HepG2 (cell line): Measurements from ENCODE around the gene FAM25A. TPM values are rescaled to one million over a fixed set of nuclear protein-coding genes. Genes with fewer than 3 reads are reported as not detected.
A peak's percentile ranks its signal among the peaks of the same experiment; 100 is the strongest.

ENCODE experiments used
- ATAC-seq: fragments of 200-7000 bp; cut with Tn5 transposase; 3 replicates; pipeline ENCODE4 v1.9.1; 2020; ENCODE audit warnings: mild to moderate bottlenecking, moderate library complexity
- BruUV-seq: library from RNA; stranded (reverse); fragments of 400-500 nt; replicated peaks from 2 replicates; lab custom pipeline; 2021; lab: Mats Ljungman, UMichigan
- CTCF ChIA-PET: fragments of 300-600 bp; formaldehyde crosslinking; extraction: SDS; loops from one replicate; lab custom pipeline; 2021; ENCODE audit warnings: low total read pairs, inconsistent platforms, low intra/inter-chr PET ratio; lab: Yijun Ruan, JAX
- POLR2A ChIA-PET: fragments of 350-600 bp; sonication (Branson Sonifier 250); formaldehyde crosslinking; loops from one replicate; lab custom pipeline; 2020; ENCODE audit warnings: antibody characterized with exemption, inconsistent platforms; lab: Yijun Ruan, JAX
- DNase-seq: peaks from one replicate; pipeline ENCODE4 v3.0.0-alpha.2; 2015; ENCODE audit warnings: low spot score
- FAIRE-seq: peaks from 3 replicates; lab custom pipeline; 2011; peaks lifted over from hg19 to GRCh38; lab: Jason Lieb, UNC
- H2AFZ ChIP-seq: one replicate; pipeline ENCODE4 v1.6.1; 2011; ENCODE audit warnings: low read length, inconsistent platforms
- H3K27ac ChIP-seq: fragments of 300-600 bp; 3 replicates; pipeline ENCODE4 v1.8.0; 2011; ENCODE audit warnings: mixed run types, mild to moderate bottlenecking, mixed read lengths, low read length, inconsistent platforms; ENCODE audit not compliant: insufficient read depth; ENCODE audit errors: extremely low read length
- H3K27me3 ChIP-seq, 2 experiments: fragments of 200-600 bp in 1 of 2; 2 replicates in 1 of 2; 3 replicates in 1 of 2; pipeline versions ENCODE4 v1.6.0 to v1.8.0; 2011; ENCODE audit warnings: low read length in 2 of 2, mild to moderate bottlenecking in 2 of 2, moderate library complexity in 2 of 2, inconsistent platforms in 1 of 2; ENCODE audit not compliant: insufficient read depth in 2 of 2, control insufficient read depth in 1 of 2
- H3K36me3 ChIP-seq, 2 experiments: fragments of 200-600 bp in 1 of 2; replicated peaks in 1 of 2; 2 replicates in 1 of 2; 3 replicates in 1 of 2; pipeline versions ENCODE4 v1.5.1 to v1.8.0; 2011; ENCODE audit warnings: low read length in 2 of 2, inconsistent platforms in 1 of 2; ENCODE audit not compliant: insufficient read depth in 2 of 2, control insufficient read depth in 1 of 2
- H3K4me1 ChIP-seq: 2 replicates; pipeline ENCODE4 v1.5.1; 2012; ENCODE audit warnings: low read length, inconsistent platforms; ENCODE audit not compliant: insufficient read depth
- H3K4me2 ChIP-seq: 2 replicates; pipeline ENCODE4 v1.6.0; 2011; ENCODE audit warnings: low read depth, low read length, inconsistent platforms
- H3K4me3 ChIP-seq, 3 experiments: fragments of 200-600 bp in 1 of 3; sonication (generic), shearing (Covaris generic) in 1 of 3; replicated peaks in 1 of 3; 2 replicates each; pipeline ENCODE4 v1.5.1; 2011 to 2016; ENCODE audit warnings: low read length in 3 of 3, inconsistent platforms in 2 of 3, low read depth in 2 of 3, mild to moderate bottlenecking in 2 of 3, control low read depth in 1 of 3, mixed read lengths in 1 of 3; ENCODE audit not compliant: insufficient read depth in 1 of 3
- H3K79me2 ChIP-seq: one replicate; pipeline ENCODE4 v1.6.1; 2011; ENCODE audit warnings: low read length, inconsistent platforms; ENCODE audit not compliant: insufficient read depth
- H3K9ac ChIP-seq: 2 replicates; pipeline ENCODE4 v1.6.0; 2011; ENCODE audit warnings: mild to moderate bottlenecking, low read depth, low read length, inconsistent platforms; ENCODE audit not compliant: insufficient read depth
- H3K9me3 ChIP-seq: 2 replicates; pipeline ENCODE4 v1.5.1; 2012; ENCODE audit warnings: mild to moderate bottlenecking, low read length
- H4K20me1 ChIP-seq: 2 replicates; pipeline ENCODE4 v1.6.0; 2011; ENCODE audit warnings: inconsistent platforms, mild to moderate bottlenecking, low read length, moderate library complexity; ENCODE audit not compliant: insufficient read depth
- MEIS1 ChIP-seq: sonication (generic); formaldehyde crosslinking; IDR thresholded peaks from 2 replicates; pipeline ENCODE4 v1.9.0; 2021; ENCODE audit warnings: mild to moderate bottlenecking, missing genetic modification reagents, moderate library complexity, borderline replicate concordance
- MLX ChIP-seq: IDR thresholded peaks from 2 replicates; pipeline ENCODE4 v1.6.1; 2016
- POLR2A ChIP-seq, 2 experiments: IDR thresholded peaks; 2 replicates each; pipeline ENCODE4 v1.6.1; 2011; ENCODE audit warnings: low read depth in 2 of 2, low read length in 2 of 2, mild to moderate bottlenecking in 1 of 2, moderate library complexity in 1 of 2; ENCODE audit not compliant: insufficient read depth in 1 of 2
- RBM22 ChIP-seq: fragments of 200-400 bp; formaldehyde crosslinking; optimal IDR thresholded peaks from 2 replicates; pipeline ENCODE3; 2017; ENCODE audit warnings: mild to moderate bottlenecking, low read length, moderate library complexity
- REL ChIP-seq: sonication (generic); formaldehyde crosslinking; conservative IDR thresholded peaks from 2 replicates; pipeline ENCODE4 v1.8.0; 2022; ENCODE audit warnings: mild to moderate bottlenecking, missing genetic modification reagents, moderate library complexity
- RXRA ChIP-seq: sonication (generic); formaldehyde crosslinking; IDR thresholded peaks from 2 replicates; pipeline ENCODE4 v1.5.1; 2020; ENCODE audit warnings: missing genetic modification reagents
- ZNF205 ChIP-seq: IDR thresholded peaks from 2 replicates; pipeline ENCODE4 v1.6.1; 2018; ENCODE audit warnings: missing biosample characterization, missing genetic modification reagents
- ZNF598 ChIP-seq: sonication (generic); formaldehyde crosslinking; IDR thresholded peaks from 2 replicates; pipeline ENCODE4 v1.5.1; 2020; ENCODE audit warnings: mild to moderate bottlenecking, missing genetic modification reagents, borderline replicate concordance
- ZNF646 ChIP-seq: sonication (generic); formaldehyde crosslinking; IDR thresholded peaks from 2 replicates; pipeline ENCODE4 v1.9.0; 2021; ENCODE audit warnings: mild to moderate bottlenecking, missing genetic modification reagents
- WGBS: methylation state at CpG from one replicate; pipeline ENCODE4 v1.1.6; 2017; ENCODE audit warnings: low lambda C conversion rate; 5-methylcytosine and 5-hydroxymethylcytosine counted together
- in situ Hi-C: cut with HindIII; loops from 2 replicates; pipeline ENCODE4 v1.10.0; 2017; ENCODE audit warnings: low pct_unique_long_range_greater_than_20kb; ENCODE audit not compliant: extremely low pct_ligation_motif_present
- intact Hi-C: fragments of 100-400 bp; cut with micrococcal nuclease; formaldehyde crosslinking; loops from one replicate; pipeline ENCODE4 v1.10.0; 2022; ENCODE audit not compliant: unreplicated experiment
- polyA plus RNA-seq, 8 experiments: library from polyadenylated mRNA; depleted of rRNA in 3 of 8; stranded (reverse) in 7 of 8; unstranded in 1 of 8; fragments of >200 nt; fragmentation: Illumina TruSeq in 4 of 8; extraction: Trizol in 4 of 8; gene quantifications; 2 replicates each; pipeline versions ENCODE4 v1.2.1 to v1.2.3, GENCODE V29; 2011 to 2016; ENCODE audit warnings: low read depth in 4 of 8, missing spikeins in 1 of 8, mixed read lengths in 1 of 8; ENCODE audit not compliant: insufficient read depth in 1 of 8
- total RNA-seq, 5 experiments: library from RNA; depleted of rRNA; stranded (reverse); fragments of >200 nt; fragmentation: Illumina TruSeq; extraction: Trizol; gene quantifications; 2 replicates each; pipeline ENCODE4 v1.2.3, GENCODE V29; 2016; ENCODE audit warnings: low read depth in 1 of 5

FAM25A gene
- total and polyA plus RNA-seq, 2 of the 13 experiments (the other 11 are each of a cell fraction or from before 2014, with no cell fraction given), result not detected

- Histone ChIP-seq H3K4me3 (no peak overlapping the region), H3K27ac (no peak overlapping the region), H4K20me1 (no peaks in the 10 kb centered on the region; the same call in 1 of the 2 replicates), H3K4me1 (no peaks in the 10 kb centered on the region), H3K79me2 (no peaks in the 10 kb centered on the region), H3K36me3 (peaks cover 36 to 83% of the 10 kb centered on the region in 2 experiments), H3K4me2 (no peak overlapping the region), H3K9ac (no peak overlapping the region), H2AFZ (no peak overlapping the region), H3K9me3 (no peaks in the 10 kb centered on the region), H3K27me3 (no peaks in the 10 kb centered on the region)
- FAIRE-seq, result no peak
- in situ Hi-C loops, result no loop called here
- intact Hi-C loops, result no loop called here
- 0 out of 3 replicates have a peak, but pooled peaks have one; percentile 4 for ATAC-seq
- DNase-seq, result no peak
- POLR2A ChIA-PET, result no interaction called here
- BruUV-seq, result no TSS peak
- CTCF ChIA-PET, result no interaction called here
- 97% methylated on average over 3 of the region's 3 CpGs for WGBS
- TF ChIP-seq ZNF205 (CRISPR knock-in tag) (no peak), MLX (CRISPR knock-in tag) (no peak), RBM22 (peak; percentile 12), ZNF598 (CRISPR knock-in tag) (no peak), RXRA (no peak), POLR2A (IDR thresholded peaks at IDR 0.05; ENCODE audit: insufficient read depth in 1 of 2, low read depth in 2 of 2, low read length in 2 of 2) (0 out of 4 replicates have a peak, but pooled peaks of 1 of the 2 experiments have one; percentile 29), ZNF646 (CRISPR knock-in tag) (no peak), MEIS1 (no peak), REL (no peak)
Observed at GRCh38 chr10:87053111-87053510, 33.0 kb downstream of the FAM25A start.
